Measurements from ENCODE around the gene CEP290. TPM values are rescaled to one million over a fixed set of nuclear protein-coding genes. Genes with fewer than 3 reads are reported as not detected.
A peak's percentile ranks its signal among the peaks of the same experiment; 100 is the strongest.

Gene CEP290
- total and polyA plus RNA-seq, 10 of the 15 experiments (the other 5 are each of a cell fraction or from before 2014, with no cell fraction given), result 4.8 to 15.7 (median 10.7) TPM

- H3K4me2 ChIP-seq (ENCODE audit: control insufficient read depth, insufficient read depth), result no peak overlapping the region
- H3K9ac ChIP-seq (ENCODE audit: control insufficient read depth, insufficient read depth, low read length), result no peak overlapping the region
- no peaks in the 10 kb centered on the region for H3K27me3 ChIP-seq (replicated peaks in 1 of 2; ENCODE audit: control insufficient read depth in 2 of 2, insufficient read depth in 2 of 2, low read length in 1 of 2)
- no peaks in the 10 kb centered on the region for H3K79me2 ChIP-seq (ENCODE audit: control insufficient read depth, insufficient read depth, low read length)
- CTCF ChIA-PET, result no interaction called here
- no peak for FAIRE-seq
- H4K20me1 ChIP-seq (ENCODE audit: control insufficient read depth, insufficient read depth), result no peaks in the 10 kb centered on the region
- no peaks in the 10 kb centered on the region for H3K4me1 ChIP-seq (ENCODE audit: control insufficient read depth, insufficient read depth, low read length)
- POLR2A ChIA-PET, result no interaction called here
- H2AFZ ChIP-seq (ENCODE audit: control insufficient read depth, low read depth, low read length), result no peak overlapping the region
- no TSS peak for BruUV-seq (replicated peaks)
- no peaks in the 10 kb centered on the region for H3K36me3 ChIP-seq (ENCODE audit: control insufficient read depth in 2 of 2, insufficient read depth in 2 of 2, low read length in 1 of 2)
- DNase-seq (ENCODE audit: low read depth, low spot score), result peak; percentile 3
- SMC1A ChIA-PET (ENCODE audit: uncharacterized antibody, unreplicated experiment), result interaction anchor here (1.2 to 1.4 kb wide), 2 partner anchors 15 to 105 kb away, joined by 3 read pairs; no protein-coding TSS in a partner anchor
- intact Hi-C loops (cut with micrococcal nuclease; ENCODE audit: unreplicated experiment) (no loop called here), in situ Hi-C loops (cut with MboI) (no loop called here)
- peak; percentile 86 for ATAC-seq
- no peak overlapping the region for H3K27ac ChIP-seq (ENCODE audit: control insufficient read depth, insufficient read depth)
- H3K4me3 ChIP-seq, result no peak overlapping the region
- RAD21 ChIA-PET (ENCODE audit: unreplicated experiment), result no interaction called here
- no peaks in the 10 kb centered on the region for H3K9me3 ChIP-seq (replicated peaks; ENCODE audit: control insufficient read depth, insufficient read depth, low read length)
- TF ChIP-seq PBX3 (IDR thresholded peaks at IDR 0.05; ENCODE audit: insufficient replicate concordance, low read depth, low read length) (no peak), EZH2 (IDR thresholded peaks at IDR 0.05; ENCODE audit: borderline replicate concordance, control insufficient read depth, low read depth, low read length) (no peak), RB1 (IDR thresholded peaks at IDR 0.05; ENCODE audit: borderline replicate concordance) (no peak), CHD4 (IDR thresholded peaks at IDR 0.05) (no peak), TAF1 (IDR thresholded peaks at IDR 0.05; ENCODE audit: borderline replicate concordance, low read depth, low read length) (no peak)
Measured at GRCh38 chr12:88185988-88186387, 44.1 kb upstream of the CEP290 start.

GRCh38 chr12:88185279-88185678 is 43.4 kb upstream of the CEP290 start:
- H3K79me2 ChIP-seq (ENCODE audit: control insufficient read depth, insufficient read depth, low read length), result no peaks in the 10 kb centered on the region
- no TSS peak for BruUV-seq (replicated peaks)
- in situ Hi-C loops (cut with MboI), result no loop called here
- no peak overlapping the region for H3K9ac ChIP-seq (ENCODE audit: control insufficient read depth, insufficient read depth, low read length)
- FAIRE-seq, result no peak
- H2AFZ ChIP-seq (ENCODE audit: control insufficient read depth, low read depth, low read length), result no peak overlapping the region
- POLR2A ChIA-PET, result no interaction called here
- no peak for ATAC-seq
- RAD21 ChIA-PET (ENCODE audit: unreplicated experiment), result no interaction called here
- no peaks in the 10 kb centered on the region for H3K4me1 ChIP-seq (ENCODE audit: control insufficient read depth, insufficient read depth, low read length)
- H4K20me1 ChIP-seq (ENCODE audit: control insufficient read depth, insufficient read depth), result no peaks in the 10 kb centered on the region
- no peak overlapping the region for H3K27ac ChIP-seq (ENCODE audit: control insufficient read depth, insufficient read depth)
- SMC1A ChIA-PET (ENCODE audit: uncharacterized antibody, unreplicated experiment), result interaction anchor here (1.2 kb wide), 1 partner anchor 16 kb away, joined by 3 read pairs; no protein-coding TSS in a partner anchor
- DNase-seq (ENCODE audit: low read depth, low spot score), result no peak
- intact Hi-C loops (cut with micrococcal nuclease; ENCODE audit: unreplicated experiment), result no loop called here
- no peaks in the 10 kb centered on the region for H3K9me3 ChIP-seq (replicated peaks; ENCODE audit: control insufficient read depth, insufficient read depth, low read length)
- WGBS (ENCODE audit: insufficient coverage, insufficient replicate concordance, low lambda C conversion rate, missing lambda C conversion rate), result 68% methylated on average over 2 of the region's 2 CpGs
- H3K4me3 ChIP-seq, result no peak overlapping the region
- CTCF ChIA-PET, result no interaction called here
- H3K27me3 ChIP-seq (replicated peaks in 1 of 2; ENCODE audit: control insufficient read depth in 2 of 2, insufficient read depth in 2 of 2, low read length in 1 of 2), result no peaks in the 10 kb centered on the region
- H3K36me3 ChIP-seq (ENCODE audit: control insufficient read depth in 2 of 2, insufficient read depth in 2 of 2, low read length in 1 of 2), result no peaks in the 10 kb centered on the region
- no peak overlapping the region for H3K4me2 ChIP-seq (ENCODE audit: control insufficient read depth, insufficient read depth)
- TF ChIP-seq IRF3 (IDR thresholded peaks at IDR 0.05) (no peak), GABPA (IDR thresholded peaks at IDR 0.05; ENCODE audit: low read depth) (no peak), CBX3 (IDR thresholded peaks at IDR 0.05; ENCODE audit: borderline replicate concordance, low read depth) (no peak), SMAD5 (IDR thresholded peaks at IDR 0.05; ENCODE audit: low read depth) (no peak), ZBTB11 (CRISPR knock-in tag; IDR thresholded peaks at IDR 0.05) (no peak), ETV6 (conservative IDR thresholded peaks at IDR 0.05 in 1 of 2, IDR thresholded peaks at IDR 0.05 in 1 of 2; ENCODE audit: borderline replicate concordance in 1 of 2, low read depth in 1 of 2) (no peak), RELA (IDR thresholded peaks at IDR 0.05; ENCODE audit: borderline replicate concordance, partially characterized antibody) (no peak), MYB (IDR thresholded peaks at IDR 0.05; ENCODE audit: borderline replicate concordance, low read depth, low read length) (no peak)

Measured in GM12878 (cell line).